ENCODE results near the gene IFNA8.

GRCh38 chr9:21402386-21403251, 6.3 kb upstream of the IFNA8 start:
- no peak for TF ChIP-seq CTCF (IDR thresholded peaks at IDR 0.05; ENCODE audit: borderline replicate concordance, extremely low read depth, low read length, poor library complexity, severe bottlenecking)
- no peak for TF ChIP-seq EZH2 (IDR thresholded peaks at IDR 0.05; ENCODE audit: borderline replicate concordance, low read depth, low read length, severe bottlenecking)

All from DND-41 (cell line).